ENCODE results near the gene UPK1B.
"Not testable (repeated sequence)": the region's sequence is repeated elsewhere in the genome, so short reads cannot be mapped to it uniquely, and the experiment has no call there.

The UPK1B gene

GRCh38 chr3:119223511-119223910 lies 50.1 kb downstream of the UPK1B start:
- DNase-seq (ENCODE audit: low read depth in 2 of 2) = no peak

- no peak for DNase-seq (ENCODE audit: low read depth in 2 of 2)
Observed at GRCh38 chr3:119225121-119225520, 51.7 kb downstream of the UPK1B start.

- no peak for DNase-seq (ENCODE audit: low read depth in 2 of 2)
Observed at GRCh38 chr3:119227070-119227850, 53.9 kb downstream of the UPK1B start.

GRCh38 chr3:119228373-119229145 lies 55.2 kb downstream of the UPK1B start:
- no peak for DNase-seq (ENCODE audit: low read depth in 2 of 2)

DNA sequence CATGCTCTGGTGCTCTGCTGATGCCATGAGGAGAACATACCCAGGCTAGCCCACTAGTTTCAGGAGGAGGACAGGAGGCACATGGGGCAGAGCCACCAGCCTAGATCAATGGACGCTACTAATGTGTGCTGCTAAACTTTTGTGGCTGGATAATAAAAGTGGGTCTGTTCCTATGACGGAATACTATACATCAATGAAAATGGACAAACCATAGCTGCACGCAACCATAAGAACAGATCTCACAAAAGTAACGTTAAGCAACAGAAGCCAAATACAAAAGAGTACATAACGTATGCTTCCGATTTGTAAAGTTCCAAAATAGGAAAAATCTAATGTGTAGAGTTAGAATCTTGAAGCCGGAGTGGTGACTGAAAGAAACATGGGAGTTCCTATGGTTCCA lies 55.8 kb downstream of the UPK1B start:
- DNase-seq (ENCODE audit: low read depth in 2 of 2) = no peak

DNA sequence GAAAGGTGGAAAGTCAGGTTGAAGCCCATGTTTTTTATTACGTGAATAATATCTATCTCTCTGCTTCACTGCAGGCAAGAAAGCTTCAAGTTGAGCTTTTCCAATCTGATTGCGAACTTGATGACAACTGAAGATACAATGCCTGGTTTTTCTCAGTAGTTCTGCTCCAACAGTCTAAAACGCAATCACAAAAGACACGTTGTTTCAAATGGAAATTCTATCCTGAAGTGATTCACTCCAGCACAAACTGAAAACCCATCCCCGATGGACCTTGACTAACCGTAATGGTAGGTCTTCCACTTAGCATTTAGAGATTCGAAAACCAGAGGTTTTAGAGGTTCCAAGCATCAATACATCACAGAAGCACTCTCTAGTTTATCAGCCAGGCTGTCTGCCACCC lies 56.7 kb downstream of the UPK1B start:
- DNase-seq (ENCODE audit: low read depth in 2 of 2) = no peak

- no peak for DNase-seq (ENCODE audit: low read depth in 2 of 2)
Observed at GRCh38 chr3:119230745-119231144, 57.3 kb downstream of the UPK1B start.

GRCh38 chr3:119234610-119235009 lies 61.2 kb downstream of the UPK1B start:
- DNase-seq (ENCODE audit: low read depth in 2 of 2) = no peak

DNA sequence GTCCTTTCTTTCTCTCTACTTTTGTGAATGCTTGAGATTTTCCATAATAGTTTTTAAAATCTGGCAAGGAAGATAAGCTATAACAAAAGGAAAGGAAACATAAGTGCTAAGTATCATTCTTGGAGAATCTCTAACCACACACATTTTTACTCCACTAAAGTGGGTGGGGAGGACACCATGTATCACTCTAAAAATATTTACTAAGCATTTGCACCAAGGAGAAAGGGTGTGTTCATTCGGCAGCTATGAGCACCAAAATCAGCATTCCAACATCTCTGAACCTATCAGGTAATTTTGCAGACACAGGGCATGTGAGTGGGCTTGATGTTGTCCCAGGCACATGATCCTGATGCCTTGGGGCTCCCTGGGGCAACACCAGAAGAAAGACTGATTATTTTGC lies 61.8 kb downstream of the UPK1B start:
- no peak for DNase-seq (ENCODE audit: low read depth in 2 of 2)

GRCh38 chr3:119236756-119237155 lies 63.4 kb downstream of the UPK1B start:
- no peak for DNase-seq (ENCODE audit: low read depth in 2 of 2)

- DNase-seq (ENCODE audit: low read depth in 2 of 2) = no peak
Observed at GRCh38 chr3:119237299-119237698, 63.9 kb downstream of the UPK1B start.

GRCh38 chr3:119238363-119238762 lies 65.0 kb downstream of the UPK1B start:
- DNase-seq (ENCODE audit: low read depth in 2 of 2) = no peak

- DNase-seq (ENCODE audit: low read depth in 2 of 2) = no peak
Observed at GRCh38 chr3:119239206-119239820, 65.9 kb downstream of the UPK1B start.

GRCh38 chr3:119240101-119240590 lies 66.7 kb downstream of the UPK1B start:
- DNase-seq (ENCODE audit: low read depth in 2 of 2) = peak in 1 of 2 donors; percentile 25

DNA sequence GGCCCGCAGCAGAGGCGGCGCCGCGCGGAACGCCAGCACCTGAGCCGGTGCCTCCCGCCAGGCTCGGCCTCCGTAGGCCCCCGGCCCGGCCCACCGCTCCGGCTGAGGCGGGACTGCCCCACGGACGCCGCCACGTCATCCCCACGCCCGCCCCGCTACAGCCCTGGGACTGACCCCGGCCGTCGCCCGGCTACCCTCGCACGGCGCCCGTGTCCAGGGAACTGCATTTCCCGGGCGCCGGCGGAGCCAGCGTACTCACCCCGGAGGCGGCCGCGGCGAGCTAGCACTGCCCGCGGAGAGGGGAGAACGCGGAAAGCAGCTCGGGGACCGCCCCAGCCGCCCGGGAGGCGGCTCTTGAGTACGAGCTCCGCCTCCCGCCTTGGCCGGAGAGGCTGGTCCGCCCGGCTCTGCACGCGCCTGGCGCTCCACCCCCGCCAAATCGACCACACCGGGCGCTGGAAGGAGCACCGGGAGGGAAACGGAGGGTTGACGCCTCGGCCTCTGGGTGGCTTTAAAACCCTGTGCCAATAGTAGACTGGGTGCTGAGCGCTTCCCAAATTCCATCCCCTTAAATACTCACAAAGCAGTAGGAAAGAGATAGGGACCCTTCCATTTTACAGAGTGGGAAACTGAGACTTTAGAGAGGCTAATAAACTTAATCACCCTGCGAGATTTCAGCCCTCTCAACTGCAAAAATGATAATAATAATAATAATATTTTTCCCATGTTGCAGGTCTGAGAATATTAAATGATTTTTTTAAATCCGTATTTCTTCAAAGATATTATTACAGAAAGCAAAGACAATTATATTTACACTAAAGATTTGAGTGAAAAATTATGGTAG lies 67.4 kb downstream of the UPK1B start, which contains the start of gene B4GALT4:
B4GALT4 (minus strand) TSS at position 288 of the 844 bp plus-strand sequence. CDS start 10,779 bp downstream, outside the sequence.
- peak; percentile 59 to 70 for DNase-seq (ENCODE audit: low read depth in 2 of 2)

- not testable (repeated sequence) for DNase-seq (ENCODE audit: low read depth in 2 of 2)
Observed at GRCh38 chr3:119242387-119243057, 69.1 kb downstream of the UPK1B start.

DNA sequence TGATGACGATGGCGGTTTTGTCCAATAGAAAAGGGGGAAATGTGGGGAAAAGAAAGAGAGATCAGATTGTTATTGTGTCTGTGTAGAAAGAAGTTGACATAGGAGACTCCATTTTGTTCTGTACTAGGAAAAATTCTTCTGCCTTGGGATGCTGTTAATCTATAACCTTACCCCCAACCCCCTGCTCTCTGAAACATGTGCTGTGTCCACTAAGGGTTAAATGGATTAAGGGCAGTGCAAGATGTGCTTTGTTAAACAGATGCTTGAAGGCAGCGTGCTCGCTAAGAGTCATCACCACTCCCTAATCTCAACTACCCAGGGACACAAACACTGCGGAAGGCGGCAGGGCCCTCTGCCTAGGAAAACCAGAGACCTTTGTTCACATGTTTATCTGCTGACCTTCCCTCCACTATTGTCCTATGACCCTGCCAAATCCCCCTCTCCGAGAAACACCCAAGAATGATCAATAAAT lies 69.7 kb downstream of the UPK1B start:
- not testable (repeated sequence) for DNase-seq (ENCODE audit: low read depth in 2 of 2)

GRCh38 chr3:119243712-119244111 lies 70.3 kb downstream of the UPK1B start:
- DNase-seq (ENCODE audit: low read depth in 2 of 2) = no peak

DNA sequence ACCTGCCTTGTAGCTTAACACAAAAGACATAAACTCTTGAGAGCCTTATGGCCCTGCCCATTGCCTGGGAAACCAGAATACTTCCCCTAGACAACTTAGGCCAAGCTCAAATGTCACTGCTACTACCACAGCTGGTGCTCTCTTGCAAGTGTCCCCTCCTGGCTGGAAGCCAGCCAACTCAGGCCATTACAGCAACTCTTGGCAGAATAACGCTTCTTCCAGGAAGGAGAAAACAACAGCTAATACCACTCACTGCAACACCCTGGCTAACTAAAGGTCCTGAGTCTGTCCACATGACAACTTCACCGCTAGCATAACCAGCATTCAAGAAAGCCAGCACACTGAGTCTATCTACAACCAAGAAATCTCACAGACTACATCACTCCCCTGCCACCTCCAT lies 72.4 kb downstream of the UPK1B start:
- no peak for DNase-seq (ENCODE audit: low read depth in 2 of 2)

Data from stimulated activated CD8-positive, alpha-beta memory T cell treated with anti-CD3 and anti-CD28 coated beads, Interleukin-2, amount 100 ng/mL, for 48 hours (primary cell).